HG03135 (cell line): ENCODE measurements around the gene FPGS.
"Not testable (repeated sequence)": the region's sequence is repeated elsewhere in the genome, so short reads cannot be mapped to it uniquely, and the experiment has no call there.

Experiments
- ATAC-seq: cut with Tn5 transposase; IDR thresholded peaks from one replicate; pipeline ENCODE4 v1.9.1; 2021; ENCODE audit warnings: mild to moderate bottlenecking, moderate library complexity; ENCODE audit not compliant: unreplicated experiment

Gene FPGS

GRCh38 chr9:127802576-127803443, at the start of gene FPGS:
Gene FPGS (plus strand): TSS chr9:127802882. CDS start chr9:127802925, 43 bp downstream.
- peak; percentile 67 for ATAC-seq

- ATAC-seq, result no peak
These were observed 49.5 kb upstream of the FPGS start for GRCh38 chr9:127753148-127753547.

- ATAC-seq, result no peak
These were observed 49.1 kb upstream of the FPGS start for GRCh38 chr9:127753622-127754021.

- no peak for ATAC-seq
These were observed 48.3 kb upstream of the FPGS start for GRCh38 chr9:127754099-127755060.

- ATAC-seq, result no peak
These were observed 47.3 kb upstream of the FPGS start for GRCh38 chr9:127755061-127756060.

GRCh38 chr9:127756233-127756632, 46.4 kb upstream of the FPGS start:
- ATAC-seq, result no peak

- ATAC-seq, result not testable (repeated sequence)
These were observed 45.9 kb upstream of the FPGS start for GRCh38 chr9:127756776-127757175.

- ATAC-seq, result no peak
These were observed 43.8 kb upstream of the FPGS start for GRCh38 chr9:127758843-127759242.

GRCh38 chr9:127761061-127761460, 41.6 kb upstream of the FPGS start:
- ATAC-seq, result no peak

- no peak for ATAC-seq
These were observed 41.2 kb upstream of the FPGS start for GRCh38 chr9:127761491-127761956.

- no peak for ATAC-seq
These were observed 40.5 kb upstream of the FPGS start for GRCh38 chr9:127762111-127762676.

GRCh38 chr9:127763918-127764384, 38.7 kb upstream of the FPGS start:
- ATAC-seq, result no peak

- ATAC-seq, result no peak
These were observed 37.3 kb upstream of the FPGS start for GRCh38 chr9:127765418-127765817.

GRCh38 chr9:127767410-127767809, 35.3 kb upstream of the FPGS start:
- ATAC-seq, result no peak

- no peak for ATAC-seq
These were observed 34.8 kb upstream of the FPGS start for GRCh38 chr9:127767909-127768331.

GRCh38 chr9:127768698-127769097, 34.0 kb upstream of the FPGS start:
- no peak for ATAC-seq

- no peak for ATAC-seq
These were observed 33.6 kb upstream of the FPGS start for GRCh38 chr9:127769101-127769500.

- ATAC-seq, result no peak
These were observed 32.6 kb upstream of the FPGS start for GRCh38 chr9:127769929-127770582.

GRCh38 chr9:127770583-127770904, 32.1 kb upstream of the FPGS start:
- ATAC-seq, result no peak
